GM19328 (cell line): ENCODE data around the gene CFAP100.

Experiments used
- ATAC-seq: cut with Tn5 transposase; IDR thresholded peaks from one replicate; pipeline ENCODE4 v1.9.1; 2021; ENCODE audit warnings: mild to moderate bottlenecking, moderate library complexity; ENCODE audit not compliant: unreplicated experiment

The CFAP100 gene

DNA sequence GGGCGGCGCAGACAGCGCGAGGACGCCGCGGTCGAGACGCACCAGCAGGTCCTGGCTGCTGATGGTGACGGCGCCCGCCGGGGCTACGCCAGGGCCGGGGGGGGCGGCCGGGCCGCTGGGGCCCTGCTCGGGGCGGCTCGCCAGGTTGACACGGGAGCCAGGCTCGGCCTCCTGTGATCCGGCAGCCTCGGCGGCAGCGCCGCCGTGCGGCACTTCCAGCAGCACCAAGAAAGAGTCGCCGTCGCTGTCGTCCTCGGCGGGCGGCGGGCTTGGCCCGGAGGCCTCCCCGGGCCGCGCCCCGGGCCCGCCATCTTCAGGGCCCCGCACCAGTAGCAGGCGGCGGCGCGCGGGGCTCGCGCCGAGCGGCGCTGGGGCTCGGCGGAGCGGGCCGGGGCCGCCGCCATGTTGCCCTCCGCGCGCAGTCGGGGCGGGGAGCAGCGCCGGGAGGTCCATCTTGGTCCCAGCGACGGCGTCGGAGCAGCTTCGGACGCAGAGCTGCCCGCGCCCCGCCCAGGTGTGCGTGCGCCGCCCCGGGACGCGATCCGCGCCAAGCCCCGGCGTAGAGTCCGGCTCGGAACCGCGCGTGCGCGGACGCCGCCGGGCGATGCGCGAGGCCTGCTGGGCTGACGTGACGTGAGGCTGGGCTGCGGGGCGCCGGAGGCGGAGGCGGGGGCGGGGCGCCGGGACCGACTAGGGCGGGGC lies 80.9 kb downstream of the CFAP100 start, which contains the start of gene ZXDC:
Gene ZXDC, minus strand, starts transcription at position 479 of the 702 bp plus-strand sequence. Its CDS starts 26 bp downstream, at position 453.
- peak; percentile 76 for ATAC-seq

DNA sequence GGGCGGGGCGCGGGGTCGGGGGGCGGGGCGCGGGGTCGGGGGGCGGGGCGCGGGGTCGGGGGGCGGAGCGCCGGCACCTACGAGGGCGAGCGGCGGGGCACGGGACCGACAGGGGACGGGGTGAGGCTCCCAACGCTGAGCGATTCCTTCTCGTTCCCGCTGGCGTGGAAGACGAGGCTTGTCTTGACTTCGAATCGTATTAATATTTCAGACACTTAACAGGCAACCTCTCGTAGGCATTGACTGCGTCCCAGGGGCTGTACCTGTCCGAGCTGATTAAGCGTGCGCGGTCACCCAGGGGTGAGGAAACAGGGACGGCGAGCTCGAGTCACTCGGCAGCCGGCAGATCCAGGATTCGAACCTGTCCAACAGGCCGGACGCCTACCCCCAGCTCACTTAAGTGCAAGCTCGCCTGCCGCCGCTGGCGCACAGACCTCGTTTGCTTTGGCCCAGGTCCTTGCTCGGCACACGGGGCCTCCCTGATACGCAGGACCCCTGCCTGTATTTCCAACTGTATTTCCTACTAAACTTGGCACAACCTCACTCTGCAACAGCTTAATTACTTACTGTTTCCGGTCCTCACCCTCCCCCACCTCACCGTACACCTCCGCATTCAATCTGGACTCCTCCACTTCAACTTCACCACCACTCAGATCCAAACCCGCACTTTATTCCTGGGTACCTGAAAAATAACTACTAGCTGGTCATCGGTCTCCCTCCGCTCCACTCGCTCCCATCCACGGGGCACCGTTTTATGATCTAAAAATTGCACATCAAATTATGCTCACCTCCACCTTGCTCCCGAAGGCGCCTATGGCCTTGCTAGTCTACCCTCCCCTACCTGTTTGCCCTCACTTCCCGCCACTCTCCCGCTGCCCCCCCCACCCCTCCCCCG lies 81.7 kb downstream of the CFAP100 start:
- ATAC-seq = peak; percentile 20

DNA sequence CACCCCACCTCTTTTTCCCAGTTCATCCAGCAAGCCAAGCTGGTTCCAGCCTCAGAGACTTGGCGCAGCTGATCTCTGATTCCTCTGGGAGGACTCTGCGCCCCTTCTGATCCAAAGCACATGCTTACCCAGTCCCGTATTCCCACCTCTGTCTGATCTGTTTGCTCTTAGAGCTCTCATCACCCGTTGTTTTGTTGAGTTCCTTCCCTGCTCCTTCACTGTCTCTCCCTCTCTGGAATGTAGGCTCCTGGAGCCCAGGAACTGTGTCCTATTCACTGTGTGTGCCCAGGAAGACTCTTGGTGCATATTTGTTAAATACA lies 82.3 kb downstream of the CFAP100 start:
- ATAC-seq = no peak

DNA sequence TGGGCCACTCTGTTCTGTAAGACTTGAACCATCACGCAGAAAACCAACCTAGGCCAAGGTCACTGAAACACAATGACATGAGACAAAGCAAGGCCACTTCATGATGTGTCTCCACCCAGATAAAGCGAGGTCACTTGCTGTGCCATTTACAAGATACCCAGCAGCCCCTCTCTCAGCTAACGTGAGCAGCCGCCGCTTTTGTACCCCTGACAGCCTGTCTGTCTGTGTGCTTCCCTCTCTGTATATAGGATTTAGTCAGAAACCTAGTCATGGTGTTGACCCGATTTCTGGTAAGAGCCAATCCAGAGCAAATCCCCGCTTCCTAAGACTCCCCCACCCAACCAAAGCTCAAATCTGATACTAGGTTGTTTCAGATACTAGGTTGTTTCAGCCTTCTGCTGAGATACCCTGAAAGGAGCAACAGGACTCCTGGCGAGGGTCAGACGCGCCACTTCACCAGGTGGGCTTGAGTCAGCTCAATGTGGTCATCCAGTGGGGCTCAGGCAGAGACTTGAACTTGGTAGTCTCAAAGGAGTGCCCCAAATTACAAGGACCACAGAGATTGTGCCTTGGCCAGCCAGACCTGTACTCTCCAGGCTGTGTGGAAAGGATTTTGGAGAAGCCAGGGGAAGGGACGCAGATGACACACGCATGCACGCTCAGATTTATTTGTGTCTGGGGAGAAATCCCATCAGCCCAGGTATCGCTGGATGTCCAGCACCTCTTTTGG lies 84.0 kb downstream of the CFAP100 start:
- ATAC-seq = no peak

DNA sequence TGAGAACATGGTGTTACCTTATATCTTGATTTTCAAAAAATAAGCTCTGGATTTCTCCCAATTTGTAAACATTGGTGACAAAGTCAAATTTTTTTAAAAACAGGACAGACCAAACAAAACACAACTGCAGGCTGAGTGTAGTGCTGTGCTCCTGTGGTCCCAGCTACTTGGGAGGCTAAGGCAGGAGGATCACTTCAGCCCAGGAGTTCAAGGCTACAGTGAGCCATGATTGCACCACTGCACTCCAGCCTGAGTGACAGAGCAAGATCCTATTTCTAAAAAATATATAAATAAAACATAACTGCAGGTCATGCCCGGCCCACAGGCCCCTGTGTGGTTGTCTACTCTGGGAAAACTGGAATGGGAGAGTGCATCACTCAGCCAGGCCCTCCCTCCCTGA lies 84.9 kb downstream of the CFAP100 start:
- no peak for ATAC-seq

DNA sequence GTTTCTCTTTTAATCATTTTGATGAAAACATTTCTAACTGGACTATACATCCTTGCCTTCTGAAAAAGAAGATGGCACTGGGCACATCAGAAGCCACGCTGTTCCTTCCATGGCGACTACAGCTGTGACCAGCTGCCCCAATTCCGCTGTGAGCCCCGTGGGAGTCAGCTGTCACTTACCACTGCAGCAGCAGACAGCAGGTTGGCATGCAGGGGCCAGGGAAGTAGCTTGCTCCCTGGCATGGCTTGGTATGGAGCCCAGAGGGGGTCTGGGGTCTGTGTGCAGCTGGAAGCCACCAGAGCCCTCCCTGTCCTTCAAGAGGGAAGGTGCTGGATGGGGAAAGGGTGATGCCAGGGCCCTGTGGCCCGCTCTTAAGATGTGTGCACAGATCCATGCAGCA lies 85.5 kb downstream of the CFAP100 start:
- ATAC-seq = no peak

DNA sequence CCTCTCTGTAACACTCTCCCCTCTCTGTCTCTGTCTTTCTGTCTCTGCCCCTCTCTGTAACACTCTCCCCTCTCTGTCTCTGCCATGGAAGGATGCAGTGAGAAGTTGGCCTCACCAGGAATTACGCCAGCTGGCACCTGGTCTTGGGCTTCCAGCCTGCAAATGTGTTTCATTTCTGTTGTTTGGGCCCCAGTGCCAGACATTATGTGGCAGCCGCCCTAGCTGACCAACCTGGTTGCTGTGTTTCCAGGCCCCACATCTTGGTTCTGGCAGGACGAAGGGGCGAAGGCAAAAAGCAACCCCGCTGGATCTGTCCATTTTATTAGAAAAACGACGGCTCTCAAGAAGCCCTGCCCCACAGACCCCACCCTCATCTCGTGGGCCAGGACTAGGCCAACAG lies 86.2 kb downstream of the CFAP100 start:
- no peak for ATAC-seq

DNA sequence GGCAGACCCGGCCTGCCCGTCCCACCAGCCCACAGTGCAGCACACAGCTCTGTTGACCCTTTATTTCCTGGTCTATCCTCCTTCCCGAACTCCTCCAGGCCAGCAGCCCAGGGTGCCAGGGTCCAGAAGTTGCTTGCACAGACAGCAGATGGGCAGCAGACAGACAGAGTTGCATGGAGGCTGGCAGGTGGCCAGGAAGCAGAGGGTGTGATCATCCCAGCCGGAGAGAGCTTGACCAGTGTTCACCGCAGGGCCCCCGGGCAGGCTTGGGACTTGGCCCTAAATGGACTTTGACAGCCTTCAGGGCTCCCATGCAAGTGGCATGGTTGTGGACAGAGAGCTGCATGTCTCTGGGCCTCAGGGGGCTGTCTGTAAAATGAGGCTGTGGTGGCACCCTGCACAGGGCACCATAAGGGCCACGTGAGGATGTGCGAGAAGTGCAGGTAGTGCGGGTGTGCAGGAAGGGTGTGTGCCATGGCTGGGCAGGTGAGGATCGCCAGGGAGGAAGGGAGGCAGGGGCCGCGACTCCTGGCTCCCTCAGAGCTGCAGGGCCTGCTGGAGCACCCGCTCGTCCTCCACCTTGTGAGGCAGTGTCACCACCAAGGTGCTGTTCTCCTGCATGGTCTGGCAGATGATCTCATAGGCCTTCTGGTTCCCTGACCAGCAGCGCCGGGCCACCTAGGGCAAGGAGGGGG lies 87.2 kb downstream of the CFAP100 start:
- ATAC-seq = no peak

DNA sequence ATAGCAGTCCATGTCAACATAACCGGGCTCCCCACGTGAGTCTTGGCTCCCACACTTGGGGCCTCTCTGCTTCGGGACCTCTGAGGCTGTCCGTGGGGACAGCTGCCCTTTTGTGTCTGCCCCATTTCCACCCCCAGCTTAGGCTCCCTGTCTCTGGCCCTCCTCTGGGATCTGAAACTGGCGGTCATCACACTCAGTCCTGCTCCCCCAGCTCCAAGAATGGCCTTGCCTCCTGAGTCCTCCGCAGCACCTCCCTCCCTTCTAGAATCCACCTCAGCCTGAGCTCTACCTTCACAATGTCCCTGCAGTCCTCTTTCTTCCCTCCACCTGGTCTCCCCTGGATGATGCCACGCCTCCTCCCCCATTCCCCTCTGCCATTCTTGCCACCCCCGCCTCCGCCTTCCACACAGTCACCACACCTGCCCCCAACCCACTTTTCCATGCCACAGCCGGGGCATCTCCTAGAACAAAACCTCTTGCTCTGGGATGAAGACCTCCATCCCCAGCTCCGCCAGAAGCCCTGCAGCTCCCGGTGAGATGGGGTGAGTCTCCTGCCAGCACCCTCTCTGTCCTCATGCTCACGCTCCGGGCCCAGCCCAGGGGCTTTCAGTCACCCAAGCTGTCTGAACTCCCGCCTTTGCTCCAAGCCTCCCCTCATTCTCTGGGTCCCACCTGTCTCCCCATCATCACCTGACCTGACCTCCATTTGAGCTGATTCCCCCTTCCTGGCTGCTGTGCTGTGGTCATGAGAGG lies 88.0 kb downstream of the CFAP100 start:
- no peak for ATAC-seq

DNA sequence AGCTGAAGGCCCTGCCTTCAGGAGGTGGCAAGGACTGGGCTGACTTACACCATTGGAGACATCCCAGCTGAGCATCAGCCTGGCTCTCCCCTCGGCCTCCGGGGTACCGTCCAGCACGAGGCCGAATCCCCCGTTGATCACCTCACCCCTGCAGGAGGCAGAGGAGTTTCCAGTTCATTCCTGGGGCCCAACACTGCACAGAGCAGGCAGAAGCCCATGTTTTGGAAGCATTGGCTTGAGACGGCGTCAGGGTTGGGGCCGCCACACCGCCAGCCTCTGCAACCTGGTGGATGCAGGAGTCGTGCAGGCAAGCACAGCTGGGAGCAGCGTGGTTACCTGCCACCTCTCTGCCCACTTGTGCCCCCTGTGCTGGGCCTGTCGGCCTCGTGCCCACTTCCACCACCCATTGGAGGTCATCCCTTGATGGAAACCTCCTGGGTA lies 88.6 kb downstream of the CFAP100 start:
- ATAC-seq = no peak

DNA sequence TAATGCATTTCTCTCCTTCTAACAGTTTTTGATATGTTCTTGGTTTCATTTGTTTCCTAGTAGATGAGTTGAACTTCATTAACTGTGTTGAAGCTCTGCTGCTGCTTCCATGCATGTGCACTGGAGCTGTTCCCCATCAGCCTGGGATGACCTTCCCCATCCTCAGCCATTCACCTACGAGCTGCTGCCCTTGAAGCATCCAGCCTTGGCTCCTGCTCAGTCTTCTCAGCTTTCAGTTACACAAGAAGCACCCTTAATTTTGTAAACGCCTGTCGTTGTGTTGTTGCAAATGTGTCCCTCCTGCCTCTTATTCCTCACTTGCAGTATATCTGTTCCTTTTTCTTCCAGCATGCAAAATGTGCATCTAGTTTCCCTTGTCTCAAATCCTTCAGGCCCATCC lies 89.4 kb downstream of the CFAP100 start:
- no peak for ATAC-seq

DNA sequence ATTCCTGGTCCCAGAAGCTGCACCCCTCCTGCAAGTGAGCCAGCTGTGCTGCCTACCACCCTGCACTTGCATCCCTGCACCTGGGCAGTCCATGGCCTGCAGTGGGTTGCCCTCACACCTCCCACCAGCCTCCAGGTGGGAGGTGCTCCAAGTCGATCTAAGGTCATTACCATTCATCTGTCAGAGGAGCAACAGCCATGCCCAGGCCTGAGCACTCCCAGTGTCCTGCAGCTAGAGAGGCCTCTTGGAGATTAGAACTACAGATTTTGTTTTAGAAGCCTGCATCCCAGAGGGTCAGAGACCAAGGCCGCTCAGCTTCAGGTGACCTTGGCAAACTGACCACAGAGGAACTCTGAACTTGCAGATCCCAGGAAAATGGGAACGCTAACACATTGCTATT lies 90.0 kb downstream of the CFAP100 start:
- ATAC-seq = no peak

DNA sequence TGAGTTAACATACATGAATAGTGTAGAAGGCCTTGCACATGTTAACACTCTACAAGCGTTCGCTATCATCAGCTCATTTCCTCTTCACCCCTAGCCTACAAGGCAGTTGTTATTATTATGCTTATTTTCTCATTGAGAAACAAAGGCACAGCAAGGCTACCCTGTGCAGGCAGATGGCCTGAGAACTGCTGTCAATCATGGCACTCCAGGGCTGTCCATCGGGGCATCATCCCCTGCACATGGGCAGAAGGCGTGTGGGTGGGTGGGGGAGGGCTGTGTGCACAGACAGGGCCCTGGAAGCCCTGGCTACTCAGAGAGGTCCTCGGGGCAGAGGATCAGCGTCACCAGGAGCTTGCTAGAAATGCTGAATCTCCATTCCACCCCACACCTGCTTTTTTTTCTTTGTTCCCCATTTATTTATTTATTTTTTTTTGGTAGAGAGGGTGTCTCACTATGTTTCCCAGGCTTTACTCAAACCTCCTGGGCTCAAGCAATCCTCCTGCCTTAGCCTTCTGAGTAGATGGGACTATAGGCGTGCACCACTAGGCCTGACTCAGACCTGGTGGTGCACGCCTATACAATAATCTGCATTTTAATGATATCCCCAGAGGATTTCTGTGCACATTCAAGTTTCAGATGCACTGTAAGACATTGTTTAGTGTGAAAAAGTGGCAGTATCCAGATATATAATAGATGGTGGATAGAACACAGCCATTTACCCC lies 90.6 kb downstream of the CFAP100 start:
- ATAC-seq = no peak

DNA sequence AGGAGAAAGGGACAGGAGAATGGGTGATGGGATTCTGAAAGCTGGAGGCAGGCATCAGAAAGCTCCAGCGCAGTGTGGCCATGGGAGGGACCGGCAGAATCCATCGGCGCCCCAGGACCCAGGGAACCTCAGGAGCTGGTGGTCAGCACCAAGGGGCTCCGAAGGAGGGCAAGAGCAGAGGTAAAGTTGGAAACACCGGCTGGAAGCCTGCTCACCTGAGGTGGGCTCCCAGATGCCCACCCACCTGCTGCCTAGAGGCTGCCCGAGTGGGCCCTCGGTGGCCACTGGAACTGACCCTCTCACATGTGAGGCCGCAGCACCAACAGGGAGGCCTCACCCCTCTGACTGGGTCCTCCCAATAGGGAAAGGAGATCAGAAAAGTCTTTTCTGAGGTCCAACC lies 91.2 kb downstream of the CFAP100 start:
- ATAC-seq = no peak
